Epithelial cell of umbilical artery (primary cell): ENCODE results near the gene TST. TPM values are rescaled to one million over a fixed set of nuclear protein-coding genes. Genes with fewer than 3 reads are reported as not detected.

ENCODE experiments used
- total RNA-seq: library from RNA; depleted of rRNA; stranded (reverse); fragments of >200 nt; gene quantifications from 2 replicates; pipeline ENCODE4 v1.2.3, GENCODE V29; 2014

Gene TST
- 83.5 and 89.5 TPM in 2 replicates for total RNA-seq

DNA sequence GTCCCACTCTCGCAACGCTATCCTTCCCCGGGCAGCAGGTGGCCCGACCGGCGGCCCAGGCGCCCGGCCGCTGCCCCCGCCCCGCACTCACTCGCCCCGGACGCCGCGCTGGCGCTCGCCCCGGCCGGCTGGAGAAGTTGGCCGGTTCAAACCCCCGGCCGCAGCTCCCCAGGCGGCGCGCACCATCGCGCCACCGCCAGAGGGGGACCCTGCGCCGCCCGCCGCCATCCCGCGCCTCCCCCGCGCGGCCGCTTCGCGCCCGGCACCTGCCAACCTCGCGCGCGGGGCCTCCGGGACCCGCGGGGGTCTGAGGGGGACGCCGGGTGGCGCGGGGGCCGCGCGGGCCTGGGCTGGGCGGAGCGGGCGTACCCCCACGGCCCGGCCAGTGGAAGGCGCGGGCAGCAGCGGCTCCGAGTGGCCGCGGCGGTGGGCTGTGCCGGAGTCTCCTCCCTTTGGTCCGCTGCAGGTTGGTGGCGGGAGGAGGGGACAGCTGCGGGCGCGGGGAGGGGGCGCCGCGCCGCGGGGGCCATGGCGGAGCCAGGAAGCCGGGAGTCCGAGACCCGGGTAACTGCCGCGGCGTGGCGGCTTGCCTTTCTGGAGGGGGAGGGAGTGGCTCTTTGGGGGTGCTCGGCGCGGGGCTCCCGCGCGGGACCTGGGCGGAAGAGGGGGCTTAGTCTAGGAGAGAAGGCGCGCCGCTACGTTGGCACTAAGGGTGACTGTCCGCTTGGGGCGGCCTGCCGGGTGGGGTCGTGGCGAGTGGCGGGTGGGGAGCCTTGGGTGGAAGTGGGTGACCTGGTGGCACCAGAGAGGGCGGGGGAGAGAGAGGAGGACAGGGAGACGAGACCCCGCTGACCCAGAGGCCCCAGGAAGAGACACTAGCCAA is at the start of gene TST, which contains the start of gene MPST:
Gene TST (minus strand): TSS at position 139 of the 883 bp plus-strand sequence. CDS start 715 bp downstream, outside the sequence.
Gene MPST (plus strand): TSS at position 434 of the 883 bp plus-strand sequence. CDS start 95 bp downstream, at position 529.

DNA sequence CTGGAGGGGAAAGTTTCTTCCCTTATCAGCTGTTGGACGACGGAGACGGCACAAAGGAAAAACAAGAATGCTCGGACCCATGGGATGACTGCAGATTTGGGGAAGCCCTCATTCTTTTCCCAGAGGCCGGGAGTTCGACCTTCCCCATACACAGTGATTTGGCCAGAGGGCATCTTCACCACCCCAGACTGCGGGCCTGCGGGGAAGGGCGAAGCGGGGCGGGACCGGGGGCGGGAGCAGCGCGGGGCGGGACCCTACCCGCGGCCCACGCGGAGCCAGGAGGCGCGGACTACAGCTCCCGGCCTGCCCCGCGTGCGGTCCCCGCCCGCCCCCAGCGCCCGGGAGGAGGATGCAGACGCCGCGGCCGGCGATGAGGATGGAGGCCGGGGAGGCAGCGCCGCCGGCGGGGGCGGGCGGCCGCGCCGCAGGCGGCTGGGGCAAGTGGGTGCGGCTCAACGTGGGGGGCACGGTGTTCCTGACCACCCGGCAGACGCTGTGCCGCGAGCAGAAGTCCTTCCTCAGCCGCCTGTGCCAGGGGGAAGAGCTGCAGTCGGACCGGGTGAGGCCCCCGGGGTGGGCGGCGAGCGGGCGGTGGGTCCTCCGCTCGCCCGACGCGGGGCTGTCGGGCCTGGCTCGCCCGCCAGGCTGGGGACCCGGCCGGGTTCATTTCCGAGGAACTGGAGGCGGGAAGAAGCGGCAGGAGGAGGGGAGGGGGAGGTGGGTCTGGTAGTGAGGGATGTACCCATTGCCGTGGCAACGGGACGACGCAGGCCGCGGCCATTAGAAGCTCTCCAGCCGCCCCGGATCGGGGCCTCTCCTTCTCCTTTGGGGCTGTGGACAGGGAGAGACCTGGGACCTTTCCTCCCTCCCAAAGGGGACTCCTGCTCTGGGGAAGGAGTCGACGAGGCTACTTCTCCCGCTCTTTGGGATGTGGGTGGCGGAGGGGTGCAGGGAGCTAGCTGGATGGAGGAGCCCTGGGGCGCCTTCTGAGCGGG is 32.4 kb upstream of the TST start, which contains the start of gene KCTD17:
Gene KCTD17 (plus strand): TSS at position 352 of the 995 bp plus-strand sequence. CDS start 19 bp downstream, at position 371.

Other genes with a start within 250 kb of the TST start
- 21.4 and 28.4 TPM in 2 replicates for gene IFT27, start 243.3 kb downstream of the TST start, total RNA-seq
- not detected in 2 replicates for gene PVALB, start 202.4 kb downstream of the TST start, total RNA-seq
- under 0.01 TPM in 1 of 2 replicates, not detected in the other for gene NCF4, start 158.4 kb downstream of the TST start, total RNA-seq
- 15.6 and 19.1 TPM in 2 replicates for gene CSF2RB, start 105.8 kb downstream of the TST start, total RNA-seq
- 137 and 154 TPM in 2 replicates for gene MPST, start 295 bp upstream of the TST start, total RNA-seq
- 31.5 and 39.5 TPM in 2 replicates for gene KCTD17, start 32.3 kb upstream of the TST start, total RNA-seq
- not detected in 2 replicates for gene TMPRSS6, start 90.3 kb upstream of the TST start, total RNA-seq
- gene IL2RB, start 130.5 kb upstream of the TST start, total RNA-seq, result under 0.01 TPM in 1 of 2 replicates, not detected in the other
- 11.9 and 13.6 TPM in 2 replicates for gene C1QTNF6, start 168.8 kb upstream of the TST start, total RNA-seq
- not detected in 2 replicates for gene SSTR3, start 193.0 kb upstream of the TST start, total RNA-seq
- 8.8 and 19.5 TPM in 2 replicates for gene RAC2, start 224.8 kb upstream of the TST start, total RNA-seq